Measurements from ENCODE around the gene IFNE. TPM values are rescaled to one million over a fixed set of nuclear protein-coding genes. Genes with fewer than 3 reads are reported as not detected.

Gene IFNE
- total RNA-seq, 3 donors from 2014 or later: 0.33 to 1.0 TPM; not detected in 1

- H3K4me1 ChIP-seq: no peaks in the 10 kb centered on the region
- no peak for DNase-seq (ENCODE audit: low spot score in 2 of 2)
- no peak overlapping the region for H3K27ac ChIP-seq
- H3K36me3 ChIP-seq: no peaks in the 10 kb centered on the region
- no peak for TF ChIP-seq CTCF (IDR thresholded peaks at IDR 0.05)
- TF ChIP-seq POLR2A (IDR thresholded peaks at IDR 0.05): no peak
- TF ChIP-seq POLR2AphosphoS5 (IDR thresholded peaks at IDR 0.05): no peak
- intact Hi-C loops (cut with DNase I; ENCODE audit: low total_unique reads): no loop called here
- H3K27me3 ChIP-seq: no peaks in the 10 kb centered on the region
- H3K9me3 ChIP-seq: no peaks in the 10 kb centered on the region
- no peak overlapping the region for H3K4me3 ChIP-seq
Observed at GRCh38 chr9:21506626-21507482, 24.7 kb upstream of the IFNE start.

- no peaks in the 10 kb centered on the region for H3K27me3 ChIP-seq
Observed at GRCh38 chr9:21505425-21506179, 23.5 kb upstream of the IFNE start.

GRCh38 chr9:21504894-21505293, 22.8 kb upstream of the IFNE start:
- TF ChIP-seq POLR2AphosphoS5 (IDR thresholded peaks at IDR 0.05) (no peak), POLR2A (IDR thresholded peaks at IDR 0.05) (no peak), CTCF (IDR thresholded peaks at IDR 0.05) (no peak)
- Histone ChIP-seq H3K4me3 (no peak overlapping the region), H3K27ac (no peak overlapping the region), H3K27me3 (no peaks in the 10 kb centered on the region), H3K4me1 (no peaks in the 10 kb centered on the region), H3K36me3 (no peaks in the 10 kb centered on the region), H3K9me3 (no peaks in the 10 kb centered on the region)
- intact Hi-C loops (cut with DNase I; ENCODE audit: low total_unique reads): no loop called here
- no peak for DNase-seq (ENCODE audit: low spot score in 2 of 2)

More at GRCh38 chr9:21505425-21506179, 23.5 kb upstream of the IFNE start:
- H3K36me3 ChIP-seq: no peaks in the 10 kb centered on the region
- DNase-seq (ENCODE audit: low spot score in 2 of 2): no peak
- H3K4me1 ChIP-seq: no peaks in the 10 kb centered on the region
- H3K9me3 ChIP-seq: no peaks in the 10 kb centered on the region
- no peak overlapping the region for H3K4me3 ChIP-seq
- no peak overlapping the region for H3K27ac ChIP-seq
- TF ChIP-seq POLR2AphosphoS5 (IDR thresholded peaks at IDR 0.05) (no peak), CTCF (IDR thresholded peaks at IDR 0.05) (no peak), POLR2A (IDR thresholded peaks at IDR 0.05) (no peak)
- intact Hi-C loops (cut with DNase I; ENCODE audit: low total_unique reads): no loop called here

GRCh38 chr9:21504113-21504512, 22.0 kb upstream of the IFNE start:
- no peak overlapping the region for H3K4me3 ChIP-seq
- H3K36me3 ChIP-seq: no peaks in the 10 kb centered on the region
- H3K27me3 ChIP-seq: no peaks in the 10 kb centered on the region
- intact Hi-C loops (cut with DNase I; ENCODE audit: low total_unique reads): no loop called here
- H3K4me1 ChIP-seq: no peaks in the 10 kb centered on the region
- TF ChIP-seq CTCF (IDR thresholded peaks at IDR 0.05): no peak
- no peak for TF ChIP-seq POLR2A (IDR thresholded peaks at IDR 0.05)
- no peak for TF ChIP-seq POLR2AphosphoS5 (IDR thresholded peaks at IDR 0.05)
- H3K27ac ChIP-seq: no peak overlapping the region
- H3K9me3 ChIP-seq: no peaks in the 10 kb centered on the region
- no peak for DNase-seq (ENCODE audit: low spot score in 2 of 2)

- H3K4me1 ChIP-seq: no peaks in the 10 kb centered on the region
- H3K27me3 ChIP-seq: no peaks in the 10 kb centered on the region
- H3K27ac ChIP-seq: no peak overlapping the region
- no peak for DNase-seq (ENCODE audit: low spot score in 2 of 2)
- intact Hi-C loops (cut with DNase I; ENCODE audit: low total_unique reads): no loop called here
- TF ChIP-seq POLR2A (IDR thresholded peaks at IDR 0.05): no peak
- TF ChIP-seq POLR2AphosphoS5 (IDR thresholded peaks at IDR 0.05): no peak
- TF ChIP-seq CTCF (IDR thresholded peaks at IDR 0.05): no peak
- H3K4me3 ChIP-seq: no peak overlapping the region
- no peaks in the 10 kb centered on the region for H3K36me3 ChIP-seq
- H3K9me3 ChIP-seq: no peaks in the 10 kb centered on the region
Observed at GRCh38 chr9:21502586-21502985, 20.5 kb upstream of the IFNE start.
